NCI-H146 treated with DMSO at 0.1 percent for 48 hours (cell line): Measurements from ENCODE around the gene GNAL.

Experiments used
- DNase-seq: peaks from one replicate; lab custom pipeline; 2025; ENCODE audit not compliant: unreplicated experiment; lab: John Stamatoyannopoulos, UW

Gene GNAL

GRCh38 chr18:11759456-11759855 lies 70.4 kb downstream of the GNAL start:
- DNase-seq, result no peak

- DNase-seq, result no peak
Observed at GRCh38 chr18:11760498-11761167, 71.6 kb downstream of the GNAL start.

GRCh38 chr18:11761553-11761952 lies 72.5 kb downstream of the GNAL start:
- no peak for DNase-seq

DNA sequence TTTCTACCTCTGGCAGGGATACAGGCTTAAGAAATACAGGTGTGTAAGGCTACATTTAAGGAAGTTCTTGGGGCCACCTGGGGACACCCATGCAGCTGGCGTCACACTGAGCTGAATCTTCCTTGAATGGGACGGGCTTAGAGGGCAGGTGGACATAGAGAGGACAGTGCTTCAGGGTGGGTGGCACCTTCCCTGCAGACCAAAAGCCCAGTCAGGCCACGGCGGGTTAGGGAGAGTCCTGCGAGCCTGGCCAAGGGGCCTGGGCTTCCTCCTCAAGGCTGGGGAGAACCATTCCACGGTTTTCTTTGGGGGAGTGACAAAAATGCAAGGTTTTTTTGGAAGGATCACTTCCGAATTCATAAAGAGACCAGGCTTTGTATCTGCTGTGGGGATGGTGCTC lies 73.4 kb downstream of the GNAL start:
- no peak for DNase-seq

DNA sequence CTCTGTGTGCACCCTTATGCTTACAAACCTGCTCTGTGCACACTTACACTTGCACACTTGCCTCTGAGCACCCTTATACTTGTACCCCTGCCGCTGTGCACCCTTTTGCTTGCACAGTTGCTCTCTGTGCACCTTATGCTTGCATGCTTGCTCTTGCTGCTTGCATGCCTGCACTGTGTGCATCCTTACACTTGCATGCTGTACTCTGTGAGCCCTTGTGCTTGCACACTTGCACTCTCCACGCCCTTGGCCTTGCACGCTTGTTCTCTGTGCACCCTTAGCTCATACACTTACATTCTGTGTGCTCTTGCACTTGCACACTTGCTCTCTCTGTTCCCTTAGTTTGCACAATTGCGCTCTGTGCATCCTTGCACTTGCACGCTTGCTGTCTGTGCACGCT lies 78.3 kb downstream of the GNAL start:
- no peak for DNase-seq

GRCh38 chr18:11767935-11768334 lies 78.9 kb downstream of the GNAL start:
- DNase-seq, result no peak

DNA sequence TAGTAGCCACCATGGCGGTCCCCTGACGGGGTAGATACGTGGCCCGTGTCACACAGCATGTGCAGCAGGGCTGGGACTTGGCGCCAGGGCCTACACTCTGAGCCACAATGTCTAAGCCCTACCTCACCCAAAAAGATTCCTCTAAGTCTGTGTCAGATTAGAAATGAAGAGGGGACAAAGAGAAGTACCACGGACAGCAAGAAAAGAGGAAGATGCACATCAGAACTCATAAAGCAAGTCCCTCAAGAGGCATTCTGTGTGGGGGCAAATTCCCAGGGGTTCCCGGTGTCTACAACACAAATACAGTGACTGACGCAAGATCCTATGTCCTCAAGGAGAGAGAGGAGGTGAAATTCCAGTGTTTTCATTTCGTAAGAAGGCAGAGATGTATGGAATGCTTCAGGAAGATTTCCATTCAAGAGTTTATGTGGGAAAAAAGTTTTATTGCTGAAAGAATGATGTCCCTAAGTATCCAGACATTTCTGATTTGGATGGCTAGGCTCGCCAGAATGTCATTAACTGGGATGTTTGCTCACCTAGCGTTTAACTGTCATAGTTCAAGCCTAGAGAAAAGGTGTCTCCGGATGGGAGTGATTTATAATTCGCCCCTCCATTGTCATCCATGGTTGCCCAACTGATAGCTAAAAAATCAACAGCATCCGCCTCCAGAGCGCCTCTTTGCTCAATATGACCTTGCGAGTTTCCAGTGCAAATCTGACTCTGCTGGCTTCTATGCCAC lies 86.5 kb downstream of the GNAL start:
- no peak for DNase-seq

GRCh38 chr18:11780042-11780441 lies 91.0 kb downstream of the GNAL start:
- DNase-seq, result no peak

DNA sequence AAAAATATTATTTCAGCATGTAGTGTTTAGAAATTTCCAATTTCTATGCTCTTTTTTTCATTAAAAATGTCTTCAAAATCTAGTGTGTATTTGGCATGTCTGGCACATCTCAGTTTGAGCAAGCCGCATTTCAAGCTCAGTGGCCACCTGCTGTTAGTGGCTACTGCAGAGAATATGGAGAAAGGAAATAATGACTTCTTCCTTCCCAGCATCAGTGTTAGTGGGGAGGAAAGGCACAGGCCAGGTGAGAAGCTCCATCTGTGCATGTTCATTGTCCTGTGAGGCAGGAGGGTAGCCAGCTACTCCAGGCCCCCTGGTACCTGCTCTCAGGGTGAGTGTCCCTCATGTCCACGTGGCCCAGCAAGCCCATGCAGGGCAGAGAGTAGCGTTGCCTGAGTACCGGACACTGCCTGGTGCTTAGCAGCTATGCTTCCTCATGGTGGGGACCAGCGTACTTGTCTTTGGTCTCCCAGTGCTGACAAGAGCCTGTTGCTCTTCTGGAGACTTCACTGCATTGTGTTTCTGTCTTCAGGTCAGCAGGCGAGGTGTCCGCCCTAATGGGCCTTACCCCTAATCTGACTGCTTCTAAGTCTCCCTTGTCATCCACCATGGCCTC lies 94.8 kb downstream of the GNAL start:
- no peak for DNase-seq

GRCh38 chr18:11784674-11785304 lies 95.7 kb downstream of the GNAL start:
- DNase-seq, result no peak

- DNase-seq, result no peak
Observed at GRCh38 chr18:11785444-11786055, 96.5 kb downstream of the GNAL start.

- no peak for DNase-seq
Observed at GRCh38 chr18:11789716-11790510, 100.8 kb downstream of the GNAL start.

DNA sequence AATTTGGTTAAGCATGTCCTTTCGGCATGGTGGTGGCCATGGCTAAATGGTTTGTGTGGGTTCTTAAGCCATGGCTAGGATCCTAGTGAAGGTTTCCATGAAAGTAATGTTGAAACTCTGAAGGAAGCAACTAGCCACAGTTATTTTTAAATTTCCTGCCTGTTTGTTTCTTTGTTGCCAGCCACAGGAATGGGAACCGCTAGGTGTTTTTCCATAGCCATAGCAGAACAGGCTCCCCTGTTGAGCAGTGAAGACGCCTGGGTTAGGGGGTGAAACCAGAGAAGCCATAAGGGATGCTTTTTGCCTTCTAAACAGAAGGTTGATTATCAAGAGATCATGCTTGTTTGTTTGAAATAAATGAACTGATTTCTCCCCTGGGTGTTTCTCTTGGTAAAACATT lies 102.1 kb downstream of the GNAL start:
- no peak for DNase-seq

DNA sequence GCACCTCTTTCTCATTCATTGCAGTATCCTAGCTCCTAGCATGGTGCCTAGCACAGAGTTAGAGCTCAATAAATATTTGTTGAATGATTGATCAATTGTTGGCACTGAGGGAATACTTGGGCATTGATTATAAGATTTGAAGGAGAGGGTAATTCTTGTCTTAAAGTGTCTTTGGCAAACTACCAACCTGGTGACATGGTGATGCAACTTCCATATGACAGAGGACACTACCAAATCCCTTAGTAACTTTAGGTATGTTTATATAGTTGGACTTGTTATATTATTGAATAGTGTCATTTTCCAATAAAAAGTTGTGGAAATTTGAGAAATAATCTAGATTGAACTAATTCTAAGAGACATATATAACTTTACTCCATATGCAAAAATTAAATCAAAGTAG lies 103.6 kb downstream of the GNAL start:
- no peak for DNase-seq

DNA sequence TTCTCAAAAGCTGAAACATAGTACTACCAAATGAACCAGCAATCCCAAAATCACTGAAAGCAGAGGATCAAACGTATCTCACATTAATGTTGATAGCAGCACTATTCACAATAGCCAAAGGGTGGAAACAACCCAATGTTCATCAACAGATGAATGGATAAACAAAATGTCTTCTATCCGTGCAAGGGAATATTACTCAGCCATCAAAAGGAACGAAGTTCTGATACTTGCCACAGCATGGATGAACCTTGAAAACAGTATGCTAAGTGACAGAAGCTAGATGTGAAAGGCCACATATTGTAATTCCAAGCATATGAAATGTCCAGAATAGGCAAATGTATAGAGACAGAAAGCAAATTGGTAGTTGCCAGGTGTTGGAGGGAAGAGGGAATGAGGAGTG lies 105.1 kb downstream of the GNAL start:
- DNase-seq, result no peak

DNA sequence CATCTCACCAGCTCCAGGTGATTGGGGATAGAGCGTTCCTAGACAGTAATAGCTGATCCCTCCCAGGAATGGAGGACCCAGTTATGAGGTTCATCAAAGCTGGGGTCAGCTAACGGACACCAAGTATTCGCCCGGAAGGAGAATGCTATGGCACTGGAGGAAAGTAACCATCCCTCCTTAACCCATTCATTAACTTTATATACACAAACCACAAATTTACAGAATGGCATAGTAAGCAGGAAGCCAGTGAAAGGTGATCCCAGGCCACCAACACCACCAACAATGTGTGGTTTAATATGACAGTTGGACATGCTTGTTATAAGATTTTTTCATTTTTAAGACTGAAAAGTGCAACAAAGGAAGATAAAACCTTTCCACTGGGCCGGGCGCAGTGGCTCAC lies 106.9 kb downstream of the GNAL start:
- no peak for DNase-seq

GRCh38 chr18:11798271-11798670 lies 109.2 kb downstream of the GNAL start:
- DNase-seq, result no peak

GRCh38 chr18:11799066-11799465 lies 110.0 kb downstream of the GNAL start:
- DNase-seq, result no peak

GRCh38 chr18:11800566-11801334 lies 111.7 kb downstream of the GNAL start:
- DNase-seq, result no peak

- DNase-seq, result no peak
Observed at GRCh38 chr18:11801573-11801972, 112.5 kb downstream of the GNAL start.
